Lower leg skin (tissue), 4 donors: Measurements from ENCODE around the gene IL1A. TPM values are rescaled to one million over a fixed set of nuclear protein-coding genes. Genes with fewer than 3 reads are reported as not detected.

Experiments
- DNase-seq, 2 donors: peaks; one replicate each; pipeline ENCODE4 v3.0.0-alpha.2; 2019; ENCODE audit warnings: low spot score in 2 of 2
- H3K4me3 ChIP-seq: fragments of 200-600 bp; sonication (generic); 2 replicates; pipeline ENCODE4 v1.5.1; 2017; ENCODE audit warnings: mild to moderate bottlenecking, low read depth; ENCODE audit not compliant: poor library complexity, severe bottlenecking
- CTCF ChIP-seq, 3 donors: fragments of 450-650 bp; IDR thresholded peaks; one replicate each; pipeline ENCODE4 v1.5.1; 2016; ENCODE audit warnings: antibody characterized with exemption in 3 of 3, mild to moderate bottlenecking in 3 of 3, moderate library complexity in 2 of 3
- POLR2A ChIP-seq, 2 donors: fragments of 450-650 bp; IDR thresholded peaks; one replicate each; pipeline ENCODE4 v1.6.1; 2016 to 2017; ENCODE audit warnings: antibody characterized with exemption in 2 of 2, mild to moderate bottlenecking in 1 of 2, moderate library complexity in 1 of 2
- WGBS, 2 donors: methylation state at CpG; one replicate each; pipeline ENCODE4 v1.1.5; 2018; 5-methylcytosine and 5-hydroxymethylcytosine counted together
- intact Hi-C: fragments of 100-400 bp; cut with DNase I; formaldehyde crosslinking; loops from one replicate; pipeline ENCODE4 v1.15.0; 2023; ENCODE audit warnings: low total_unique reads
- total RNA-seq, 4 donors: library from RNA; depleted of rRNA; stranded (reverse); fragments of >200 nt; gene quantifications; one replicate each; pipeline ENCODE4 v1.1.0, GENCODE V29; 2016

Gene IL1A
- total RNA-seq, 4 donors from 2014 or later = 0.53 to 5.3 (median 0.84) TPM

- intact Hi-C loops = no loop called here
- no peak for DNase-seq
- no peak overlapping the region for H3K4me3 ChIP-seq
- no peak for TF ChIP-seq CTCF (IDR thresholded peaks at IDR 0.05)
- TF ChIP-seq POLR2A (IDR thresholded peaks at IDR 0.05) = no peak
- WGBS, 2 donors = 69 to 75% methylated on average over 1 of the region's 1 CpG
These were observed 50.4 kb downstream of the IL1A start for GRCh38 chr2:112733871-112734270.

GRCh38 chr2:112733456-112733855, 50.8 kb downstream of the IL1A start:
- 60 to 70% methylated on average over 4 of the region's 4 CpGs for WGBS, 2 donors
- TF ChIP-seq CTCF (IDR thresholded peaks at IDR 0.05) (no peak), POLR2A (IDR thresholded peaks at IDR 0.05) (no peak)
- intact Hi-C loops = no loop called here
- H3K4me3 ChIP-seq = no peak overlapping the region
- no peak for DNase-seq

GRCh38 chr2:112731479-112731878, 52.8 kb downstream of the IL1A start:
- TF ChIP-seq CTCF (IDR thresholded peaks at IDR 0.05) (no peak), POLR2A (IDR thresholded peaks at IDR 0.05) (no peak)
- intact Hi-C loops = no loop called here
- WGBS, 2 donors = 89 to 91% methylated on average over 2 of the region's 2 CpGs
- DNase-seq = no peak
- H3K4me3 ChIP-seq = no peak overlapping the region

- intact Hi-C loops = no loop called here
- 79 to 93% methylated on average over 5 of the region's 5 CpGs for WGBS, 2 donors
- H3K4me3 ChIP-seq = no peak overlapping the region
- DNase-seq = no peak
- no peak for TF ChIP-seq CTCF (IDR thresholded peaks at IDR 0.05)
These were observed 53.5 kb downstream of the IL1A start for GRCh38 chr2:112730791-112731190.

- TF ChIP-seq POLR2A (IDR thresholded peaks at IDR 0.05) (no peak), CTCF (IDR thresholded peaks at IDR 0.05) (no peak)
- intact Hi-C loops = no loop called here
- WGBS, 2 donors = 81 to 84% methylated on average over 8 of the region's 8 CpGs
These were observed 54.1 kb downstream of the IL1A start for GRCh38 chr2:112730216-112730615.

GRCh38 chr2:112728378-112729175, 55.7 kb downstream of the IL1A start:
- no peak for DNase-seq
- no peak overlapping the region for H3K4me3 ChIP-seq
- intact Hi-C loops = loop anchor here (10.0 kb wide), 1 partner anchor 244 kb away; the partner anchor contains the start of gene TTL
- WGBS, 2 donors = 62% methylated on average over 11 of the region's 11 CpGs
- TF ChIP-seq CTCF (IDR thresholded peaks at IDR 0.05) = no peak

More at GRCh38 chr2:112730216-112730615, 54.1 kb downstream of the IL1A start:
- H3K4me3 ChIP-seq = no peak overlapping the region
- no peak for DNase-seq
